ENCODE results near the gene RAD9A. TPM values are rescaled to one million over a fixed set of nuclear protein-coding genes. Genes with fewer than 3 reads are reported as not detected.

RAD9A gene
- total and polyA plus RNA-seq, 9 of the 15 experiments (the other 6 are each of a cell fraction or from before 2014, with no cell fraction given): 1.4 to 41.2 (median 16.1) TPM

GRCh38 chr11:67420147-67420645, 28.4 kb downstream of the RAD9A start:
- Histone ChIP-seq H3K27ac (ENCODE audit: extremely low read depth, low read depth, low read length) (peak overlapping the region; percentile 94), H3K9ac (ENCODE audit: insufficient read depth in 1 of 2, low read depth in 2 of 2, low read length in 2 of 2) (peak overlapping the region; percentile 73 to 96), H3K9me3 (replicated peaks; ENCODE audit: control insufficient read depth, insufficient read depth, low read depth, low read length) (no peaks in the 10 kb centered on the region), H4K20me1 (replicated peaks; ENCODE audit: control insufficient read depth, insufficient read depth, low read length) (no peaks in the 10 kb centered on the region), H3K79me2 (ENCODE audit: control insufficient read depth, insufficient read depth, low read length) (peaks cover 8% of the 10 kb centered on the region; the same call in 1 of the 3 replicates), H3K9me1 (ENCODE audit: control insufficient read depth, insufficient read depth, low read length) (no peaks in the 10 kb centered on the region), H2AFZ (ENCODE audit: low read depth, low read length) (peak overlapping the region; percentile 78), H3K4me1 (replicated peaks in 1 of 2; ENCODE audit: control insufficient read depth in 2 of 2, insufficient read depth in 2 of 2, low read length in 2 of 2) (peaks cover 6 to 72% of the 10 kb centered on the region in 2 experiments), H3K36me3 (ENCODE audit: control insufficient read depth, insufficient read depth, low read length) (no peaks in the 10 kb centered on the region), H3K27me3 (ENCODE audit: control insufficient read depth in 2 of 2, insufficient read depth in 2 of 2, low read length in 2 of 2) (no peaks in the 10 kb centered on the region), H3K4me2 (ENCODE audit: insufficient read depth, low read length) (peak overlapping the region; percentile 84), H3K4me3 (peak overlapping the region; percentile 62)
- peak; percentile 74; the same call in 1 of the 2 replicates for TF ChIP-seq ZNF740 (CRISPR knock-in tag; IDR thresholded peaks at IDR 0.05)
- TF ChIP-seq ZNF740 (tag; IDR thresholded peaks at IDR 0.05): no peak
- TF ChIP-seq ZBTB7A (IDR thresholded peaks at IDR 0.05; ENCODE audit: borderline replicate concordance, control insufficient read depth, low read depth, low read length): peak; percentile 51; the same call in 1 of the 2 replicates
- no peak for TF ChIP-seq TAF1 (IDR thresholded peaks at IDR 0.05; ENCODE audit: control insufficient read depth, extremely low read depth, insufficient read depth, low read length, severe bottlenecking)
- no peak for TF ChIP-seq POU5F1 (IDR thresholded peaks at IDR 0.05; ENCODE audit: borderline replicate concordance, low read depth, low read length, partially characterized antibody)
- peak; percentile 21; the same call in 1 of the 2 replicates for TF ChIP-seq DPF2 (IDR thresholded peaks at IDR 0.05)
- TF ChIP-seq EGR1 (conservative IDR thresholded peaks at IDR 0.05): peak; percentile 69
- no peak for TF ChIP-seq NFATC3 (IDR thresholded peaks at IDR 0.05)
- peak; percentile 15 for TF ChIP-seq KDM5B (IDR thresholded peaks at IDR 0.05; ENCODE audit: insufficient replicate concordance, low read depth, low read length)
- TF ChIP-seq POLR2AphosphoS5 (IDR thresholded peaks at IDR 0.05; ENCODE audit: control insufficient read depth, insufficient read depth, low read depth, low read length): 0 out of 2 replicates have a peak, but pooled peaks have one; percentile 6
- FAIRE-seq (peak; percentile 11), ATAC-seq (no peak; the same call in 2 of the 3 replicates), DNase-seq (ENCODE audit: extremely low read depth in 1 of 4, low spot score in 3 of 4) (peak in 1 of 4 experiments; percentile 33)
- in situ Hi-C loops (cut with MboI): no loop called here
- no TSS peak for BruUV-seq (replicated peaks)
- WGBS (ENCODE audit: insufficient coverage, low coverage, missing lambda C conversion rate): 36% methylated on average over 14 of the region's 15 CpGs
- CTCF ChIA-PET (ENCODE audit: low intra/inter-chr PET ratio): no interaction called here
- POLR2A ChIA-PET: interaction anchor here (0.6 to 2.1 kb wide), 8 partner anchors 8 to 782 kb away, joined by 3 to 10 read pairs (median 4); partner anchors contain the start of genes PPP1CA, PTPRCAP and RPS6KB2
- intact Hi-C loops (cut with micrococcal nuclease): loop anchor here (5.0 kb wide), 1 partner anchor 47 kb away; the partner anchor contains the start of gene TMEM134
